ENCODE results near the gene SPO11. TPM values are rescaled to one million over a fixed set of nuclear protein-coding genes. Genes with fewer than 3 reads are reported as not detected.
A peak's percentile ranks its signal among the peaks of the same experiment; 100 is the strongest.

The SPO11 gene
- polyA plus RNA-seq, 1 donor from 2014 or later, result not detected

- H3K4me3 Mint-ChIP-seq, result no peak overlapping the region
- no peaks in the 10 kb centered on the region for H3K36me3 Mint-ChIP-seq
- H3K27ac Mint-ChIP-seq, result no peak overlapping the region
- peaks cover 0 to 3% (median 1%) of the 10 kb centered on the region in 3 donors for H3K4me1 Mint-ChIP-seq
- H3K27me3 Mint-ChIP-seq, result peaks cover 33% of the 10 kb centered on the region
- H3K9me3 Mint-ChIP-seq, result no peaks in the 10 kb centered on the region
Observed at GRCh38 chr20:57294550-57294949, 35.1 kb upstream of the SPO11 start.

DNA sequence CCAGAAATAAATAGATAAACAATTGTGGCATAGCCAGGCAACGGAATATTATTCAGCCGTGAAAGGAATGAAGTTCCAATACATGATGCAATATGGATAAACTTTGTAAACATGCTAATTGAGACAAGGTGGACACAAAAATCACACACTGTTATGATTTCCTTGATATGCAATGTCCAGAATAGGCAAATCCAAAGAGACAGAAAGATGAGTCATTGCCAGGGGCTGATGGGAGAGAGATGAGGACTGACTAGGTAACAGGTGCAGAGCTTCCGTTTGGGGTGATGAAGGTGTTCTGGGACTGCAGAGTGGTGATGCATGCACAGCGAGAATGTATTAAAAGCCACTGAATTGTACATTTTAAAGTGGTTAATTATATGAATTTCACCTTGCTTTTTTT lies 31.1 kb upstream of the SPO11 start:
- Mint-ChIP-seq H3K27ac (no peak overlapping the region), H3K4me1 (peaks cover 0 to 1% (median 0%) of the 10 kb centered on the region in 3 donors), H3K4me3 (no peak overlapping the region), H3K9me3 (peaks cover 0 to 4% (median 2%) of the 10 kb centered on the region in 3 donors), H3K36me3 (no peaks in the 10 kb centered on the region), H3K27me3 (peaks cover 6% of the 10 kb centered on the region)

- Mint-ChIP-seq H3K9me3 (peaks cover 2 to 4% (median 2%) of the 10 kb centered on the region in 3 donors), H3K27me3 (peaks cover 3% of the 10 kb centered on the region), H3K4me1 (peaks cover 0 to 1% (median 0%) of the 10 kb centered on the region in 3 donors), H3K4me3 (no peak overlapping the region), H3K36me3 (no peaks in the 10 kb centered on the region), H3K27ac (no peak overlapping the region)
Observed at GRCh38 chr20:57301026-57301425, 28.6 kb upstream of the SPO11 start.

GRCh38 chr20:57306747-57307146 lies 22.9 kb upstream of the SPO11 start:
- Mint-ChIP-seq H3K4me1 (no peaks in the 10 kb centered on the region), H3K27ac (no peak overlapping the region), H3K9me3 (peaks cover 0 to 4% (median 2%) of the 10 kb centered on the region in 3 donors), H3K27me3 (peaks cover 6% of the 10 kb centered on the region), H3K4me3 (no peak overlapping the region), H3K36me3 (no peaks in the 10 kb centered on the region)

GRCh38 chr20:57308451-57309271 lies 20.9 kb upstream of the SPO11 start:
- Mint-ChIP-seq H3K36me3 (no peaks in the 10 kb centered on the region), H3K9me3 (peaks cover 0 to 2% (median 0%) of the 10 kb centered on the region in 3 donors), H3K27me3 (peaks cover 4% of the 10 kb centered on the region)

GRCh38 chr20:57309544-57310115 lies 20.0 kb upstream of the SPO11 start:
- H3K4me1 Mint-ChIP-seq, result no peaks in the 10 kb centered on the region
- no peaks in the 10 kb centered on the region for H3K9me3 Mint-ChIP-seq
- no peaks in the 10 kb centered on the region for H3K36me3 Mint-ChIP-seq
- H3K27me3 Mint-ChIP-seq, result peaks cover 6% of the 10 kb centered on the region
- no peak overlapping the region for H3K27ac Mint-ChIP-seq
- H3K4me3 Mint-ChIP-seq, result no peak overlapping the region

More at GRCh38 chr20:57308451-57309271, 20.9 kb upstream of the SPO11 start:
- H3K4me1 Mint-ChIP-seq, result no peaks in the 10 kb centered on the region
- no peak overlapping the region for H3K4me3 Mint-ChIP-seq
- no peak overlapping the region for H3K27ac Mint-ChIP-seq

DNA sequence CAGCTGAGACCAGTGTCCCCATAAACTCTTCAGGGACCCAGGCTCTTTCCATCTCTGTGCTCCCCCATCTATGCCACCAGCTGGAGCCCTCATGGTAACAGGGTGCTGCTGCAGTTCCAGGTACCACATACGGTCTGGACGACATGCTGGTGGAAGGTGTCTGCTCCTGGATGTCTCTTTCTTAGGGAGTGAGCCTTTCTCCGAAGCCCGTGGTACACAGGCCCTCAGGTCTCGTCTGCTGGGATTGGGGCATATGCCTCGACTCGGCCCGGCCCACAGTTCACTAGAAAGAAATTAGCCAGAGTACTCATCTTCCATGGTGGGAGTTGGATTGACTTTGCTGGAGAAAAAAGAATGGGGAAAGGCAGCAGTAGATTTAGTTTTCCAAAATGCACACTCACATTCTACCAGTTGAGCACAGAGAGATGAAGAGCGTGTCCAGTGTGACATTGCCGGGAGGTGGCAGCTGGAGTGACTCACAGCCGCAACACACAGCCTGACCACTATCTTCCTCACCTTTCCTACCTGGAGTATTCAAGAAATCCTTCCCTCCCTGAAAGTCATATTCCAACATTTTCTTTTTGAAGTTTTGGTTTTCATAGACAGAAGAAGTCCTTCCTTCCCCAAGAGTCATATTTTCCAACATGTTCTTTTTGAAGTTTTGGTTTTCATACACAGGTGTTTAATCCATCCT lies 18.6 kb upstream of the SPO11 start:
- Mint-ChIP-seq H3K36me3 (no peaks in the 10 kb centered on the region), H3K27me3 (peaks cover 9% of the 10 kb centered on the region), H3K4me3 (no peak overlapping the region), H3K9me3 (no peaks in the 10 kb centered on the region), H3K27ac (no peak overlapping the region), H3K4me1 (peaks cover 0 to 2% (median 0%) of the 10 kb centered on the region in 3 donors)

DNA sequence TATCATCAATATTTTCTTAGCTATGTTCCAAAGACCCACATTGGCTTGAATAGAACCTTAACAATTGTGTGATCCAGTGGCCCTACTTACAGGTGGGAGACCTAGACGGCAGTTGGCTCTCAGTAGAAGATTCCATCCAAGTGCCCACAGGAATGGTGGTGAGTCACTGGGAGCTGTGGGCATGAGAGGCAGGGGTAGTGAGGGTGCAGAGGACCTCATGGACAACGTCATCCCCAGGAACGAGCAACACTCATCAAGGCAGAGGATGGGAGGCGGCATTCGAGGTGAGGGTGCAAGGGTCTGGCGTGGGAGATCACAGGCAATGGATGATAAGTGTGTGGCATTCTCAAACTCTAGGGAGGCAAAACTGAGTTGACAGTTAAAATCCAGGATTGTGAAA lies 17.5 kb upstream of the SPO11 start:
- Mint-ChIP-seq H3K36me3 (no peaks in the 10 kb centered on the region), H3K4me1 (peaks cover 0 to 2% (median 0%) of the 10 kb centered on the region in 3 donors), H3K9me3 (no peaks in the 10 kb centered on the region)

DNA sequence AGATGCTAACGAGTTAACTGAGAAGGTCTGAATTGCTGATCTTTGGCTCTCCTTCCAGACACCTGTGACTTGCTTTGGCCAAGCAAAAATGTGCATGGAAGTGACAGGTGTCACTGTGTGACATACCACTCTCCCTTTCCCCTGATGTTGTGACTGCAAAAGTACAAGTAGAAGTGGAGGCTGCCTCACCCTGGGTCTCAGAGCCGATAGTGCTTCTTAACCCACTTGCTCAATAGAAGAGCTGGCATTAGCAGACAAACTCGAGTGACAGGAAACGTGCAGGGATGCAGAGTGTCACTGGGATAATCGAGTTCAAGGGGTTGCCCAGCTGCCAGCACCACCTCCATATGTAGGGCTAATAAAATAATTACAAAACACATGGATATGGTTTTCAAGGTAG lies 16.4 kb upstream of the SPO11 start:
- no peak overlapping the region for H3K4me3 Mint-ChIP-seq

More for the DNA sequence above, 17.5 kb upstream of the SPO11 start:
- Mint-ChIP-seq H3K4me3 (no peak overlapping the region), H3K27me3 (peaks cover 10% of the 10 kb centered on the region), H3K27ac (no peak overlapping the region)

DNA sequence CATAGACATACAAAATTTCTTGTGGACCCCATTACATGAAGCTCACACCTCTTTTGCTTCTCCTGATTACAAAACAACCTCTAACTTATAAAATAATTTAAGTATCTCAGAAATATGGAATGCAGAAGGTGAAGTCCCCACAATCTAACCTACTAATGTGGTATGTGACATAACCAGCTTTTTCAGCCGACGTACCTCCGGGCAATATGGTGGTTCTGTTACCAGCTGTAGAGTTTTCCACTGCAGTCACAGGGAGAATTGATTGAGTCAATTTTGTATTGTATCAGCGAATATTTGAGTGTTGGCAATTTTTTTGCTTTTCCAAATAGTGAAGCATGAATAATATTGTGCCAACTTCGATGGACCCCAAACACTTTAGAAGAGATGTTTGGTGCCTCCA lies 15.7 kb upstream of the SPO11 start:
- Mint-ChIP-seq H3K36me3 (no peaks in the 10 kb centered on the region), H3K9me3 (no peaks in the 10 kb centered on the region), H3K27ac (no peak overlapping the region), H3K4me3 (no peak overlapping the region), H3K4me1 (peaks cover 0 to 2% (median 1%) of the 10 kb centered on the region in 3 donors), H3K27me3 (peaks cover 18% of the 10 kb centered on the region)

More for the DNA sequence above, 16.4 kb upstream of the SPO11 start:
- no peaks in the 10 kb centered on the region for H3K36me3 Mint-ChIP-seq
- peaks cover 0 to 2% (median 0%) of the 10 kb centered on the region in 3 donors for H3K4me1 Mint-ChIP-seq
- peaks cover 13% of the 10 kb centered on the region for H3K27me3 Mint-ChIP-seq
- no peak overlapping the region for H3K27ac Mint-ChIP-seq
- H3K9me3 Mint-ChIP-seq, result no peaks in the 10 kb centered on the region

DNA sequence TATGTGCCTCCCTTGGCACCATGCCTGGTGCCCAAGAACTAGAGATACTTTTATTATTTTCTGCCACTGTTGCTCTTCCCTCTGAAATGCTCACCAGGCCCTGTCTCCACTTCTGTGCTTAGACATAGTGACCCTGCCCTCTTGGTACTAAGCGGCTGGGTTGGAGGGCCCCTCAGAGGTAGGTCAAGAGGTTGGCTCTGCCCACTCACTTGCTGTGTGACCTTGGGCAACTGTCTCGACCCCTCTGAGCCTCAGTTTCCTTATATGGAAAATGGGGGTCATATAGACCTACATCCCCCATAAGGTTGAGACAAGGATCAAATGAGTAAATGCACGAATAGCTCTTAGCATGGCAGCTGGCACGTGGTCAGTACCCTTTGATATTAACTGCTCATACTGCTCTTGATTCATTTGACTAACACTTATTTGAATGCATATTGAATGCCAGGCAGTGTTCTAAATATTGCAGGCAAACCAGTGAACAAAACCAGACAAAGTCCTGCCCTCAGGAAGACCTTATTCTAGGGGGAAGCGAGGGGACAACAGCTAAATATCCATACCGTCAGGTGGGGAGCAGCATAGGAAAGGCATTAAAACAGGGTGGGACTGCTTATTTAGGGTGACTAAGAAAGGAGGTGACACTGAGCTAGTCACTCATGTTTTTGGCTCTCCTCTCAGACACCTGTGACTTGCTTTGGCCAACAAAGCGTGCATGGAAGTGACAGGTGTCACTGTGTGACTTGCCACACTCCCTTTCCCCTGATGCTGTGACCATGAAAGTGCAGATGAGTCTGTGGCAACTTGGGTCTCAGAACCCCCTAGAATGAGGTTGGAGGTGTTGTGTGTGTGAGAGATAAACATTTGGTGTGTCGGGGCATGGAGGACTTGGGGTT lies 14.3 kb upstream of the SPO11 start:
- Mint-ChIP-seq H3K4me1 (peaks cover 0 to 2% (median 1%) of the 10 kb centered on the region in 3 donors), H3K36me3 (peaks cover 2% of the 10 kb centered on the region), H3K9me3 (no peaks in the 10 kb centered on the region), H3K27me3 (peaks cover 18% of the 10 kb centered on the region), H3K27ac (no peak overlapping the region), H3K4me3 (peak overlapping the region in 2 of 4 donors; percentile 42 to 69)

- Mint-ChIP-seq H3K27me3 (peaks cover 20% of the 10 kb centered on the region), H3K27ac (no peak overlapping the region), H3K4me3 (peak overlapping the region in 2 of 4 donors; percentile 42 to 69)
Observed at GRCh38 chr20:57315976-57316480, 13.6 kb upstream of the SPO11 start.

GRCh38 chr20:57316795-57317201 lies 12.8 kb upstream of the SPO11 start:
- Mint-ChIP-seq H3K27me3 (peaks cover 28% of the 10 kb centered on the region), H3K27ac (no peak overlapping the region), H3K36me3 (peaks cover 2% of the 10 kb centered on the region), H3K4me3 (no peak overlapping the region), H3K4me1 (peaks cover 0 to 2% (median 1%) of the 10 kb centered on the region in 3 donors), H3K9me3 (no peaks in the 10 kb centered on the region)

More at GRCh38 chr20:57315976-57316480, 13.6 kb upstream of the SPO11 start:
- H3K9me3 Mint-ChIP-seq, result no peaks in the 10 kb centered on the region
- peaks cover 0 to 2% (median 1%) of the 10 kb centered on the region in 3 donors for H3K4me1 Mint-ChIP-seq
- peaks cover 2% of the 10 kb centered on the region for H3K36me3 Mint-ChIP-seq

DNA sequence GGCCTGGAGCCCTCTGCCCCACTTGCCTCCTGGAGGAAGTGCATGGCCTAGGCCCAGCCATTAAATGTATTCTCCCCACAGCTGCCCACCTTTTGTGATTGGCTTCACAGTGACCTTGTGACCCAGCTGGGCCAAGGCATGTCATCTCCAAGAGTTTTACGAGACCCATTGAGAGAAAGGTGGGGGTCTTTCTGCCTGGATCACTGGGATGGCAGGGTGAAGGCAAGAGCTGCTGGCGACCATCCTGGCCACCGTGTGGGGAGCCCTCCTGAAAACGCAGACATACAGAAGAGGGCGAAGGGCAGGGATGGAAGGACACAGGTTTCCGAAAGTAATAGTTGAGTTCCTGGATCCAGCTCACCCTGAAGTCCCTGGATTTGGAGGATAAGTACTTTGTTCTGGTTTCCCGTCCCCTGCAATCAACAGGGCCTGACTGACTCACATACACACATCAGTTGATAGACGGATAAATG lies 12.3 kb upstream of the SPO11 start:
- Mint-ChIP-seq H3K4me3 (no peak overlapping the region), H3K36me3 (peaks cover 2% of the 10 kb centered on the region), H3K27me3 (peaks cover 33% of the 10 kb centered on the region), H3K27ac (no peak overlapping the region), H3K4me1 (peaks cover 0 to 2% (median 1%) of the 10 kb centered on the region in 3 donors), H3K9me3 (no peaks in the 10 kb centered on the region)

All from IgD-negative memory B cell (primary cell).